Ascending aorta (tissue), 2 donors: Measurements from ENCODE around the gene MIA. TPM values are rescaled to one million over a fixed set of nuclear protein-coding genes. Genes with fewer than 3 reads are reported as not detected.
A peak's percentile ranks its signal among the peaks of the same experiment; 100 is the strongest.

Experiments used
- DNase-seq, 2 donors: peaks; one replicate each; pipeline ENCODE4 v3.0.0-alpha.2; 2019; ENCODE audit warnings: low spot score in 2 of 2
- H3K27ac ChIP-seq, 2 donors: fragments of 200-600 bp; sonication (generic); one replicate each; pipeline ENCODE4 v1.5.1; 2016 to 2017; ENCODE audit warnings: mild to moderate bottlenecking in 1 of 2
- H3K27me3 ChIP-seq: fragments of 200-600 bp; sonication (generic); one replicate; pipeline ENCODE4 v1.5.1; 2017
- H3K36me3 ChIP-seq, 2 donors: fragments of 200-600 bp; sonication (generic); one replicate each; pipeline ENCODE4 v1.5.1; 2016
- H3K4me1 ChIP-seq, 2 donors: fragments of 200-600 bp; sonication (generic); one replicate each; pipeline ENCODE4 v1.5.1; 2016 to 2017; ENCODE audit warnings: mild to moderate bottlenecking in 1 of 2
- H3K4me3 ChIP-seq, 2 donors: fragments of 200-600 bp; sonication (generic); one replicate each; pipeline ENCODE4 v1.5.1; 2016 to 2017; ENCODE audit warnings: mild to moderate bottlenecking in 1 of 2
- H3K9me3 ChIP-seq, 2 donors: fragments of 200-600 bp; sonication (generic); one replicate each; pipeline ENCODE4 v1.5.1; 2016
- CTCF ChIP-seq, 3 experiments: fragments of 200-600 bp in 2 of 3; fragments of 450-650 bp in 1 of 3; sonication (generic) in 2 of 3; IDR thresholded peaks; one replicate each; pipeline ENCODE4 v1.5.1; 2016 to 2019; ENCODE audit warnings: antibody characterized with exemption in 3 of 3, mild to moderate bottlenecking in 1 of 3, moderate library complexity in 1 of 3
- intact Hi-C: fragments of 100-400 bp; cut with DNase I; formaldehyde crosslinking; loops from one replicate; pipeline ENCODE4 v1.15.1; 2023
- total RNA-seq: library from RNA; depleted of rRNA; stranded (reverse); fragments of >200 nt; gene quantifications from one replicate; pipeline ENCODE4 v1.1.0, GENCODE V29; 2016

MIA gene
- total RNA-seq, 1 donor from 2014 or later = not detected

- Histone ChIP-seq H3K4me1 (peaks cover 6 to 14% of the 10 kb centered on the region in 2 donors), H3K27ac (no peak overlapping the region), H3K9me3 (no peaks in the 10 kb centered on the region), H3K27me3 (no peaks in the 10 kb centered on the region), H3K36me3 (peaks cover 20 to 35% of the 10 kb centered on the region in 2 donors), H3K4me3 (no peak overlapping the region)
- no peak for TF ChIP-seq CTCF (IDR thresholded peaks at IDR 0.05)
- intact Hi-C loops = no loop called here
- DNase-seq = no peak
Observed at GRCh38 chr19:40786060-40787037, 11.0 kb downstream of the MIA start.

- no peak for TF ChIP-seq CTCF (IDR thresholded peaks at IDR 0.05)
- Histone ChIP-seq H3K27me3 (no peaks in the 10 kb centered on the region), H3K36me3 (peaks cover 11 to 16% of the 10 kb centered on the region in 2 donors), H3K9me3 (no peaks in the 10 kb centered on the region), H3K4me1 (peaks cover 14 to 32% of the 10 kb centered on the region in 2 donors), H3K27ac (peak overlapping the region; percentile 82 to 85), H3K4me3 (no peak overlapping the region)
- intact Hi-C loops = loop anchor here (5.0 to 10.0 kb wide), 2 partner anchors 367 to 431 kb away; partner anchors contain the start of gene SERTAD1
- peak in 1 of 2 donors; percentile 84 for DNase-seq
Observed at GRCh38 chr19:40791349-40791748, 16.0 kb downstream of the MIA start.

GRCh38 chr19:40791996-40792395, 16.7 kb downstream of the MIA start:
- H3K4me3 ChIP-seq = peak overlapping the region in 1 of 2 donors; percentile 30
- H3K4me1 ChIP-seq = peaks cover 14 to 32% of the 10 kb centered on the region in 2 donors
- intact Hi-C loops = loop anchor here (5.0 to 10.0 kb wide), 2 partner anchors 367 to 430 kb away; partner anchors contain the start of gene SERTAD1
- peaks cover 10% of the 10 kb centered on the region in 2 donors for H3K36me3 ChIP-seq
- peak overlapping the region; percentile 82 to 85 for H3K27ac ChIP-seq
- DNase-seq = no peak
- TF ChIP-seq CTCF (IDR thresholded peaks at IDR 0.05) = no peak
- H3K27me3 ChIP-seq = no peaks in the 10 kb centered on the region
- no peaks in the 10 kb centered on the region for H3K9me3 ChIP-seq

- peaks cover 8 to 12% of the 10 kb centered on the region in 2 donors for H3K36me3 ChIP-seq
- no peaks in the 10 kb centered on the region for H3K9me3 ChIP-seq
- H3K4me3 ChIP-seq = peak overlapping the region in 1 of 2 donors; percentile 99
- peaks cover 19 to 37% of the 10 kb centered on the region in 2 donors for H3K4me1 ChIP-seq
- H3K27ac ChIP-seq = peak overlapping the region; percentile 89 to 95
- no peak for DNase-seq
- no peak for TF ChIP-seq CTCF (IDR thresholded peaks at IDR 0.05)
- intact Hi-C loops = loop anchor here (5.0 to 10.0 kb wide), 2 partner anchors 135 to 373 kb away; partner anchors contain the start of gene SERTAD1
- no peaks in the 10 kb centered on the region for H3K27me3 ChIP-seq
Observed at GRCh38 chr19:40797166-40797962, 22.0 kb downstream of the MIA start.

- peak in 1 of 2 donors; percentile 86 for DNase-seq
- intact Hi-C loops = loop anchor here (1.0 to 10.0 kb wide), 4 partner anchors 20 to 373 kb away; partner anchors contain the start of genes RAB4B and SERTAD1
Observed at GRCh38 chr19:40797963-40798682, 22.8 kb downstream of the MIA start.

More at GRCh38 chr19:40797963-40798682, 22.8 kb downstream of the MIA start:
- H3K4me1 ChIP-seq = peaks cover 25 to 39% of the 10 kb centered on the region in 2 donors
- peak; percentile 28 to 54 (median 48) for TF ChIP-seq CTCF (IDR thresholded peaks at IDR 0.05)
- H3K27me3 ChIP-seq = no peaks in the 10 kb centered on the region
- H3K4me3 ChIP-seq = peak overlapping the region; percentile 55 to 99
- H3K9me3 ChIP-seq = no peaks in the 10 kb centered on the region
- H3K27ac ChIP-seq = peak overlapping the region; percentile 89 to 95
- H3K36me3 ChIP-seq = peaks cover 8 to 12% of the 10 kb centered on the region in 2 donors
